Lung (tissue), 12 donors: ENCODE measurements around the gene TDRD3. TPM values are rescaled to one million over a fixed set of nuclear protein-coding genes. Genes with fewer than 3 reads are reported as not detected.

Experiments used
- ATAC-seq: fragments of 200-7000 bp; cut with Tn5 transposase; one replicate; pipeline ENCODE4 v1.9.1; 2020; ENCODE audit warnings: moderate number of reproducible peaks; ENCODE audit not compliant: insufficient read depth, low FRiP score
- DNase-seq, 3 donors: peaks; one replicate each; pipeline ENCODE4 v3.0.0-alpha.2; 2013 to 2017
- H3K27ac ChIP-seq, 2 donors: one replicate each; pipeline ENCODE4 v1.5.1; 2013; ENCODE audit warnings: mild to moderate bottlenecking in 2 of 2, moderate library complexity in 2 of 2, control low read depth in 1 of 2, inconsistent platforms in 1 of 2, low read depth in 1 of 2, low read length in 1 of 2
- H3K27me3 ChIP-seq, 3 donors: one replicate each; pipeline ENCODE4 v1.5.1; 2013; ENCODE audit warnings: low read length in 2 of 3; ENCODE audit not compliant: control insufficient read depth in 3 of 3, insufficient read depth in 3 of 3
- H3K36me3 ChIP-seq, 4 donors: one replicate each; pipeline ENCODE4 v1.5.1; 2013; ENCODE audit warnings: low read length in 4 of 4, mild to moderate bottlenecking in 1 of 4, moderate library complexity in 1 of 4; ENCODE audit not compliant: control insufficient read depth in 4 of 4, insufficient read depth in 4 of 4
- H3K4me1 ChIP-seq, 5 donors: one replicate each; pipeline ENCODE4 v1.5.1; 2013; ENCODE audit warnings: low read length in 5 of 5, mild to moderate bottlenecking in 2 of 5, moderate library complexity in 1 of 5; ENCODE audit not compliant: control insufficient read depth in 5 of 5, insufficient read depth in 5 of 5
- H3K4me3 ChIP-seq: one replicate; pipeline ENCODE4 v1.5.1; 2013; ENCODE audit warnings: mild to moderate bottlenecking, control low read depth, moderate library complexity
- H3K9ac ChIP-seq, 2 donors: one replicate each; pipeline ENCODE4 v1.5.1; 2013; ENCODE audit warnings: low read length in 2 of 2, control low read depth in 1 of 2; ENCODE audit not compliant: insufficient read depth in 1 of 2
- H3K9me3 ChIP-seq, 4 donors: one replicate each; pipeline ENCODE4 v1.5.1; 2013; ENCODE audit warnings: low read length in 3 of 4, mild to moderate bottlenecking in 1 of 4, moderate library complexity in 1 of 4; ENCODE audit not compliant: control insufficient read depth in 4 of 4, insufficient read depth in 3 of 4
- CTCF ChIP-seq: IDR thresholded peaks from 2 replicates; pipeline ENCODE4 v1.5.1; 2012; ENCODE audit warnings: mild to moderate bottlenecking; ENCODE audit errors: control extremely low read depth, extremely low read depth
- WGBS, 2 donors: extraction: QIAGEN DNeasy Blood & Tissue Kit; methylation state at CpG; one replicate each; pipeline ENCODE4 v1.1.7; 2013; 5-methylcytosine and 5-hydroxymethylcytosine counted together
- polyA plus RNA-seq, 2 donors: library from polyadenylated mRNA; stranded (reverse); fragments of 200-250 nt; gene quantifications; one replicate each; pipeline ENCODE4 v1.2.1, GENCODE V29; 2013
- total RNA-seq, 2 donors: library from RNA; depleted of rRNA in 1 of 2; stranded (reverse); fragments of >200 nt in 1 of 2; gene quantifications; one replicate each; pipeline ENCODE4 v1.2.1, GENCODE V29; 2014 to 2021
- donor health status: control.
- donor health status: control.
- donor health status: Bipolar disorder and iron deficiency.
- donor health status: healthy.
- donor health status: DM: yes; HTN: yes; CAD: no.

TDRD3 gene
- total and polyA plus RNA-seq, 4 donors, result 6.5 to 56.7 (median 19.4) TPM

GRCh38 chr13:60577761-60578160, 180.7 kb downstream of the TDRD3 start:
- Histone ChIP-seq H3K36me3 (no peaks in the 10 kb centered on the region), H3K9me3 (peaks cover 0 to 3% (median 0%) of the 10 kb centered on the region in 4 donors), H3K4me3 (no peak overlapping the region), H3K27me3 (no peaks in the 10 kb centered on the region), H3K9ac (no peak overlapping the region), H3K4me1 (no peaks in the 10 kb centered on the region), H3K27ac (no peak overlapping the region)
- TF ChIP-seq CTCF, result no peak
- ATAC-seq, result no peak
- 90 to 93% methylated on average over 3 of the region's 3 CpGs for WGBS, 2 donors
- no peak for DNase-seq

- Histone ChIP-seq H3K4me3 (no peak overlapping the region), H3K36me3 (no peaks in the 10 kb centered on the region), H3K27me3 (no peaks in the 10 kb centered on the region), H3K27ac (no peak overlapping the region), H3K9ac (no peak overlapping the region), H3K9me3 (peaks cover 0 to 6% (median 0%) of the 10 kb centered on the region in 4 donors), H3K4me1 (no peaks in the 10 kb centered on the region)
- 74 to 82% methylated on average over 9 of the region's 9 CpGs for WGBS, 2 donors
- TF ChIP-seq CTCF, result no peak
- no peak for ATAC-seq
- no peak for DNase-seq
Measured at GRCh38 chr13:60583196-60583888, 186.3 kb downstream of the TDRD3 start.

- H3K27ac ChIP-seq, result no peak overlapping the region
- no peak overlapping the region for H3K4me3 ChIP-seq
- no peak overlapping the region for H3K9ac ChIP-seq
- DNase-seq (no peak), ATAC-seq (no peak)
- H3K36me3 ChIP-seq, result no peaks in the 10 kb centered on the region
- WGBS, 2 donors, result 72 to 80% methylated on average over 15 of the region's 15 CpGs
- TF ChIP-seq CTCF, result no peak
- no peaks in the 10 kb centered on the region for H3K4me1 ChIP-seq
- peaks cover 0 to 6% (median 0%) of the 10 kb centered on the region in 4 donors for H3K9me3 ChIP-seq
- H3K27me3 ChIP-seq, result no peaks in the 10 kb centered on the region
Measured at GRCh38 chr13:60583911-60584753, 187.1 kb downstream of the TDRD3 start.
